ENCODE results near the gene FERMT1.

The FERMT1 gene

DNA sequence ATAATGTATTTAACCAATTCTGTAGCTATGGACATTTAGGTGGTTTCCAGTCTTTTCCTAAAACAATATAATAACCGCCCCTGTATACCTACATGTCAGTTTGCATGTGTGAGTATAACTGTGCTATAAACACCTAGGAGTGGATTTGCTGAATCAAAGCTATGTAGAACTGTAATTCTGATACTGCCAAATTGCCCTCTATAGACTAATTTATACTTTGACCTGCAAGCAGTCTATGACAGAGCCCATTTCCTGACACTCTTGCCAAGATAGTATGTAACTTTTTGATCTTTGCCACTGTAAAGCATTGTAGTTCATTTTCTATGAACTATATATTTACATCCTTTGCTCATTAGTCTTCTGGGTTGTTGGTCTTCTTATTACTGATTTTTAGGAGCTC is 19.5 kb downstream of the FERMT1 start:
- peak; percentile 8 for DNase-seq (ENCODE audit: low read depth)
- TF ChIP-seq, protein P1, sequence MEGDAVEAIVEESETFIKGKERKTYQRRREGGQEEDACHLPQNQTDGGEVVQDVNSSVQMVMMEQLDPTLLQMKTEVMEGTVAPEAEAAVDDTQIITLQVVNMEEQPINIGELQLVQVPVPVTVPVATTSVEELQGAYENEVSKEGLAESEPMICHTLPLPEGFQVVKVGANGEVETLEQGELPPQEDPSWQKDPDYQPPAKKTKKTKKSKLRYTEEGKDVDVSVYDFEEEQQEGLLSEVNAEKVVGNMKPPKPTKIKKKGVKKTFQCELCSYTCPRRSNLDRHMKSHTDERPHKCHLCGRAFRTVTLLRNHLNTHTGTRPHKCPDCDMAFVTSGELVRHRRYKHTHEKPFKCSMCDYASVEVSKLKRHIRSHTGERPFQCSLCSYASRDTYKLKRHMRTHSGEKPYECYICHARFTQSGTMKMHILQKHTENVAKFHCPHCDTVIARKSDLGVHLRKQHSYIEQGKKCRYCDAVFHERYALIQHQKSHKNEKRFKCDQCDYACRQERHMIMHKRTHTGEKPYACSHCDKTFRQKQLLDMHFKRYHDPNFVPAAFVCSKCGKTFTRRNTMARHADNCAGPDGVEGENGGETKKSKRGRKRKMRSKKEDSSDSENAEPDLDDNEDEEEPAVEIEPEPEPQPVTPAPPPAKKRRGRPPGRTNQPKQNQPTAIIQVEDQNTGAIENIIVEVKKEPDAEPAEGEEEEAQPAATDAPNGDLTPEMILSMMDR (IDR thresholded peaks at IDR 0.05; ENCODE audit: insufficient read depth, low read depth, low read length, missing control alignments): no peak
- H3K4me3 ChIP-seq (ENCODE audit: low read depth, low read length): no peak overlapping the region

DNA sequence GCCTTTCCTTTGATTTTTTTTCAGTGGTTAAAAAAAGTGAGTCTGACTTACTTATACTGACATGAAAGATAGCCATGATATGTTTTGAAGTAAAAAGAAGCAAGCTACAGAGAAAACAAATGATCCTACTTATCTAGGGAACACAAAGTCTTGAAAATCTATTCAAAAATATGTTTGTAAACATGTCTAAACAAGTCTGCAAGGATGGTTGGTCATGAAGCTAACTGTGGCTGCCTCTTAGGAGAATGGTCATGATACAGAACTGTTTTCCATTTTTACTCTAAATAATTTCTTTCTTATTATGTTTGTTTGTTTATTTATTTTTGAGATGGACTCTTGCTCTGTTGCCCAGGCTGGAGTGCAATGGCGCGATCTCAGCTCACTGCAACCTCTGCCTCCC is 21.5 kb downstream of the FERMT1 start:
- TF ChIP-seq, protein P1 (IDR thresholded peaks at IDR 0.05; ENCODE audit: insufficient read depth, low read depth, low read length, missing control alignments): no peak
- no peak for DNase-seq (ENCODE audit: low read depth)
- H3K4me3 ChIP-seq (ENCODE audit: low read depth, low read length): no peak overlapping the region

DNA sequence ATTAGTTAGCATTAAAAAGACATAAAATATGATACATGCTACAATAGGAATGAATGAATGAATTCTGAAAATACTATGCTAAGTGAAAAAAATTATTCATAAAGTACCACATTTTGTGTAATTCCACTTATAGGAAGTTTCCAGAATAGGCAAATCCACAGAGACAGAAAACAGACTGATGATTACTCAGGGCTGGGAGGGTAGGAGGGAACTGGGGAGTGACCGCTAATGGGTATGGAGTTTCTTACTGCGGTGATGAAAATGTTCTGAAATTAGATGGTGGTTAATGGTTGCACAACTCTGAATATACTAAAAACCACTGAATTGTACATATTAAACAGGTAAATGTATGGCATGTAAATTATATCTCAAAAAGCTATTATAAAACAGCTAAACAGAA is 22.6 kb downstream of the FERMT1 start:
- DNase-seq (ENCODE audit: low read depth): no peak
- no peak overlapping the region for H3K4me3 ChIP-seq (ENCODE audit: low read depth, low read length)
- TF ChIP-seq, protein P1 (IDR thresholded peaks at IDR 0.05; ENCODE audit: insufficient read depth, low read depth, low read length, missing control alignments): no peak

DNA sequence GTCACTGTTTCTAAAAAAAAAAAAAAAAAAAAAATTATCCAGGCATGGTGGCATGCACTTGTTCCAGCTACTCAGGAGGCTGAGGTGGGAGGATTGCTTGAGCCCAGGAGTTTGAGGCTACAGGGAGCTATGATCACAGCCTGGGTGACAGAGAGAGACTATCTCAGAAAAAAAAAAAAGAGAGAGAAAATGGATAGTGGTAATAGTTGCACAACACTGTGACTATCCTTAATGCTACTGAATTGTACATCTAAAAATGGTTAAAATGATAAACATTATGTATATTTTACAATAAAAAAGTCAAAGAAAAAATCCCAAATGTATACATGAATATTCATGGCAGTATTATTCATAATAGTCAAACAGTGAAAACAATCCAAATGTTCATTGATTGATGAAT is 23.0 kb downstream of the FERMT1 start:
- TF ChIP-seq, protein P1 (IDR thresholded peaks at IDR 0.05; ENCODE audit: insufficient read depth, low read depth, low read length, missing control alignments): no peak
- no peak for DNase-seq (ENCODE audit: low read depth)

DNA sequence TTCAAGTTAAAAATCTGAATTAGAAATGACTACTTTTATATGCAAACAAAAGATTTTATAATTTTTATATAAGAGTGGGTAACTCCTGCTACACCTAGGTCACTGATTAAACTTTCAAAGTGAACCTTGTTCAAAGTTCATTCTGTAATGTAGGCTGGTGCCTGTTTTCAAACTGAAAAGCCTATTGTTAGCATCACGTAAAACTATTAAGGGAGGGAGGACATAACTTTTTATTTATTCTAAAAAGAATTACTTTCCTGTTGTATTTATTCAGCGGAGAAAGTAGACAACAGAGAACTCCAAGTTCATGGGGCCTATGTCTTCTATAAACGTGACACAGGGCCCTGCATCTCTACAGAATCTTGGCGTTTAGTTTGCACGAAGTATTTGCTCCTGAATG is 27.4 kb downstream of the FERMT1 start:
- H3K4me3 ChIP-seq (ENCODE audit: low read depth, low read length): no peak overlapping the region
- TF ChIP-seq, protein P1 (IDR thresholded peaks at IDR 0.05; ENCODE audit: insufficient read depth, low read depth, low read length, missing control alignments): no peak
- no peak for DNase-seq (ENCODE audit: low read depth)

More for the DNA sequence above, 23.0 kb downstream of the FERMT1 start:
- no peak overlapping the region for H3K4me3 ChIP-seq (ENCODE audit: low read depth, low read length)

DNA sequence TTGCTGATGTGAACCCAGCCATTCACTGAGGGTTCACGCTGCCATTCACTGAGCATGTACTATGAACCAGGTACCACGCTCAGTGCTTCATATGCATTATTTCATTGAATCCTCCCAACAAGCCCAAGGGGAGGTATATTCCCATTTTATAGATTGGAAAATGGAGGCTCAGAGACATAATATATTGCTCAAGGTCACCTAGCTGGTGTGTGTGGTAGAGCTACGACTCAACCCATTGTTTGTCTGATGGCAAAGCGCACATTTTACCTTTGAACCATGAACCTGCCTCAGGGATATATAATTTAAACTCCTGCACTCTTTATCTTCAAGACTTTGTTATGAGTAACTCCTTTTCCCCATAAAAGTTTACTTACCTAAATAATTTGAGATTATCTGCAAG is 28.3 kb downstream of the FERMT1 start:
- no peak for DNase-seq (ENCODE audit: low read depth)
- H3K4me3 ChIP-seq (ENCODE audit: low read depth, low read length): no peak overlapping the region
- TF ChIP-seq, protein P1 (IDR thresholded peaks at IDR 0.05; ENCODE audit: insufficient read depth, low read depth, low read length, missing control alignments): no peak

DNA sequence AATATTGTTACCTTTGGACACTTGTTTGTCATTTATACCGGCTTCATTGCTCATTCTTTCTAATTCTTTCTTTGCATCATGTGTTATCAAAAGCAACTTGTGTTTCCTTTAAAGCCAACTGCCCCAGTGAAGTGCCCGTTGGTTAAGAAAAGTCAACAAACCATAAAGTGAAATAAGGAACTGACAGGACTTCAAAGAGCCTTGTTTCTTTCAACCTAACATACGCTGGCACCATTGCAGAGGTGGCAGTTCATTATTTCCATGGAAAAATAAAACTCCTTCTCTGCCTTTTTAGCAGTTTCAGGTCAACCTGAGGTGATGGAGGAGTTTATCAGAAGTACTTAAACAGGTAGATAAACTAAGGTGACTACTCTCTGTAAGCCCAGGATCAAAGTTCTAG is 28.8 kb downstream of the FERMT1 start:
- DNase-seq (ENCODE audit: low read depth): no peak
- H3K4me3 ChIP-seq (ENCODE audit: low read depth, low read length): no peak overlapping the region
- TF ChIP-seq, protein P1 (IDR thresholded peaks at IDR 0.05; ENCODE audit: insufficient read depth, low read depth, low read length, missing control alignments): no peak

Measured in GM12865 (cell line).